ENCODE measurements around the gene PFDN1. TPM values are rescaled to one million over a fixed set of nuclear protein-coding genes. Genes with fewer than 3 reads are reported as not detected.

PFDN1 gene
- total and polyA plus RNA-seq, 11 donors, result 53.8 to 140 (median 75.0) TPM

DNA sequence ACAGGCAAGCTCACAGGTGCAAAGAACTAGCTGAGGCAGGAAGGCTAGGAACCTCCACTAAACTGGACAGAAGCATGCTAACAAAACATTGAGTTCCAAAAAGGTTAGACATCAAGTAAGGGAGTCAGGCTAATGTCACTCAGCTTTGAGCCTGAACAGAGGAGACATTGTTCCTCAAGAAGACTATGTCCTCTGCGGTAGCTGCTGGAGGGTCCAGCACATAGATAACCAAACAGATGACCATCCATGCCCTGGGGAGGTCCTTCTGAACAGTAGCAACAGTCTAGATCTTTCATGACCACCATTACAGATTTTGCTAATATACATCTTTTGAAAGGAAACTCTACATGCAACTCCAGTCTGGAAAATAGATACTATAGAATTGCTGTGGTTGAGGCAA is 70.2 kb downstream of the PFDN1 start:
- DNase-seq (no peak), ATAC-seq (no peak)
- Histone ChIP-seq H3K27me3 (no peaks in the 10 kb centered on the region), H3K4me1 (peaks cover 0 to 37% (median 11%) of the 10 kb centered on the region in 12 donors), H3K9me3 (no peaks in the 10 kb centered on the region), H3K27ac (no peak overlapping the region), H3K4me3 (no peak overlapping the region), H3K36me3 (no peaks in the 10 kb centered on the region)
- intact Hi-C loops (cut with DNase I), result loop anchor here in 2 of 10 donors (5.0 to 10.0 kb wide), 2 partner anchors 48 to 50 kb away; no protein-coding TSS in a partner anchor
- WGBS, 4 donors, result 69 to 94% (median 88%) methylated on average over 1 of the region's 1 CpG
- TF ChIP-seq, protein P1, sequence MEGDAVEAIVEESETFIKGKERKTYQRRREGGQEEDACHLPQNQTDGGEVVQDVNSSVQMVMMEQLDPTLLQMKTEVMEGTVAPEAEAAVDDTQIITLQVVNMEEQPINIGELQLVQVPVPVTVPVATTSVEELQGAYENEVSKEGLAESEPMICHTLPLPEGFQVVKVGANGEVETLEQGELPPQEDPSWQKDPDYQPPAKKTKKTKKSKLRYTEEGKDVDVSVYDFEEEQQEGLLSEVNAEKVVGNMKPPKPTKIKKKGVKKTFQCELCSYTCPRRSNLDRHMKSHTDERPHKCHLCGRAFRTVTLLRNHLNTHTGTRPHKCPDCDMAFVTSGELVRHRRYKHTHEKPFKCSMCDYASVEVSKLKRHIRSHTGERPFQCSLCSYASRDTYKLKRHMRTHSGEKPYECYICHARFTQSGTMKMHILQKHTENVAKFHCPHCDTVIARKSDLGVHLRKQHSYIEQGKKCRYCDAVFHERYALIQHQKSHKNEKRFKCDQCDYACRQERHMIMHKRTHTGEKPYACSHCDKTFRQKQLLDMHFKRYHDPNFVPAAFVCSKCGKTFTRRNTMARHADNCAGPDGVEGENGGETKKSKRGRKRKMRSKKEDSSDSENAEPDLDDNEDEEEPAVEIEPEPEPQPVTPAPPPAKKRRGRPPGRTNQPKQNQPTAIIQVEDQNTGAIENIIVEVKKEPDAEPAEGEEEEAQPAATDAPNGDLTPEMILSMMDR (IDR thresholded peaks at IDR 0.05), result no peak
- no peak for TF ChIP-seq POLR2A (IDR thresholded peaks at IDR 0.05)

DNA sequence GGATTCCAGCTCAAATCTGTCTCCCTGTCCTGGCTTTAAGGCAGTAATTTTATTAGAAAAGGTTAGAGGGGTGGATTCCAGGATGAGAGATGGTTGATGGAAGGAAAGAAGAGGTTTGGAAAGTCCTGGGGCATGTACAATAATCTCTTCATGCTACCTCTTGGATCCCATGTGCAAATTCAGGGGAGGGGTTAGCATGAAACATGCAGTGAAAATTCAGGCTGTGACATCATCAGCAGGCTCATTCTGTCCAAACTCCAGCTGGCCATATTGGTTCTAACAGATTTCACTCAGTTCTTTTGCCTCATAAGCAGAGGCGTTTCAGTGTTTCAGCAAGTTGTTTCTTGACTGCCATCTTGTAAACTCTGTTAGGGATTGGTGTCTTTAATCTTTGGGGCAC is 72.5 kb downstream of the PFDN1 start:
- no peaks in the 10 kb centered on the region for H3K9me3 ChIP-seq
- no peaks in the 10 kb centered on the region for H3K27me3 ChIP-seq
- H3K27ac ChIP-seq, result no peak overlapping the region
- H3K36me3 ChIP-seq, result no peaks in the 10 kb centered on the region
- WGBS, 4 donors, result 89 to 97% (median 93%) methylated on average over 1 of the region's 1 CpG
- H3K4me3 ChIP-seq, result no peak overlapping the region
- DNase-seq (no peak), ATAC-seq (no peak)
- intact Hi-C loops (cut with DNase I), result loop anchor here in 2 of 10 donors (5.0 to 10.0 kb wide), 2 partner anchors 46 to 48 kb away; no protein-coding TSS in a partner anchor
- TF ChIP-seq, protein P1 (IDR thresholded peaks at IDR 0.05), result no peak
- no peak for TF ChIP-seq POLR2A (IDR thresholded peaks at IDR 0.05)
- peaks cover 0 to 42% (median 15%) of the 10 kb centered on the region in 12 donors for H3K4me1 ChIP-seq

DNA sequence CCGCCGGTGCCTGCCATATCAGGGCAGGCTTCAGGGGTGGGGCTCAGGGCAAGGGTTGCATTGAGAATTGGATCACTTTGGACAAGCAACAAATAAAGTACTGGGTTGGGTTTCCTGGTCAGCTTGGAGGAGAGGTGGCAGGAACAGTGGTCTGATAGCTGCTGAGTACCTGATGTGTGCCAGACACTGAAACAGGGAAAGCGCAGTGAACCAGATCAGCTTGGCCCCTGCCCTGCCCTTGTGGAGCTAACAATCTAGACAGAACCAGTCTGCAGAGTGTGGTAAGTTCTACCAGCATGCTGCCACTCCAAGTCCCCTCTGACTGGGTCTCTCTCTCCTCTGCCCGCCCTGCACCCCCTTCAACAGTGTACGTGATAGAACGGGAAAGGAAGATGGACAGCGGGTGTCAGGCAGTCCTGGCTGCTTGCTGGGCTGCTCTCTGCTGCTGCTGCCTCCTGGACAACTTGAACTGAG is 74.5 kb downstream of the PFDN1 start:
- Histone ChIP-seq H3K4me3 (no peak overlapping the region), H3K27ac (peak overlapping the region in 11 of 12 donors; percentile 11 to 77 (median 58)), H3K36me3 (no peaks in the 10 kb centered on the region), H3K27me3 (no peaks in the 10 kb centered on the region), H3K4me1 (peaks cover under 1 to 47% (median 17%) of the 10 kb centered on the region in 12 donors), H3K9me3 (no peaks in the 10 kb centered on the region)
- DNase-seq, result peak in 3 of 5 donors; percentile 44 to 64 (median 58)
- TF ChIP-seq, protein P1 (IDR thresholded peaks at IDR 0.05), result peak in 1 of 12 donors; percentile 24
- no peak for TF ChIP-seq POLR2A (IDR thresholded peaks at IDR 0.05)
- 44 to 59% (median 50%) methylated on average over 7 of the region's 7 CpGs for WGBS, 4 donors
- ATAC-seq, result peak; percentile 69 to 86 (median 76)
- intact Hi-C loops (cut with DNase I), result loop anchor here in 1 of 10 donors (5.0 kb wide), 1 partner anchor 46 kb away; no protein-coding TSS in a partner anchor

DNA sequence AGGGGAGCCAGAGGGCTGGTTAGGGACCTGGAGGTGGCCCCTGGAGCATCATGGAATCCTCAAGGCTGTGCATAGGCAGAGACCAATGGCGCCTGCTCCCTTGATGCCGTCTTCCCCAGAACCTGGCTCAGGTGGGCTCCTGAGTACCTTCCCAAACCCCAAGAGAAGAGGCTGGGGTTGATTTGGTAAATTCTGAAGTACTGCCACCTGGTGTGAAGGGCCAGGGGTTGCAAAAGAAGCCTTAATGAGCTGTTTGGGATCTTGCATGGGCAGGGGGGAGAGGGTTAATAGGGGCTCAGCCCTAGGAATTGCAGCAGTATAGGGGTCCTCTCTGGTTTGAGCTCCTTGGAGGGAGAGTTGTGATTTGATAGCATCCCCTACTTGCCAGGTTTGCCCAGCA is 75.9 kb downstream of the PFDN1 start:
- no peak overlapping the region for H3K4me3 ChIP-seq
- no peaks in the 10 kb centered on the region for H3K27me3 ChIP-seq
- no peaks in the 10 kb centered on the region for H3K9me3 ChIP-seq
- H3K27ac ChIP-seq, result peak overlapping the region in 3 of 12 donors; percentile 8 to 77 (median 55)
- DNase-seq, result no peak
- 80 to 97% (median 93%) methylated on average over 2 of the region's 2 CpGs for WGBS, 4 donors
- no peaks in the 10 kb centered on the region for H3K36me3 ChIP-seq
- ATAC-seq, result no peak
- H3K4me1 ChIP-seq, result peaks cover 5 to 59% (median 28%) of the 10 kb centered on the region in 12 donors
- intact Hi-C loops (cut with DNase I), result loop anchor here in 1 of 10 donors (5.0 kb wide), 1 partner anchor 45 kb away; no protein-coding TSS in a partner anchor
- TF ChIP-seq, protein P1 (IDR thresholded peaks at IDR 0.05), result no peak
- TF ChIP-seq POLR2A (IDR thresholded peaks at IDR 0.05), result no peak
